VCaP (cell line): ENCODE measurements around the gene NPAS2.

Experiments
- H3K27ac ChIP-seq: fragments of 450-650 bp; 2 replicates; pipeline ENCODE4 v1.5.1; 2017
- TF ChIP-seq, protein P1 (sequence below): fragments of 450-650 bp; conservative IDR thresholded peaks from 2 replicates; pipeline ENCODE4 v1.5.1; 2017; ENCODE audit warnings: mild to moderate bottlenecking, moderate library complexity

NPAS2 gene

GRCh38 chr2:100894105-100894795 lies 74.3 kb downstream of the NPAS2 start:
- TF ChIP-seq, protein P1, sequence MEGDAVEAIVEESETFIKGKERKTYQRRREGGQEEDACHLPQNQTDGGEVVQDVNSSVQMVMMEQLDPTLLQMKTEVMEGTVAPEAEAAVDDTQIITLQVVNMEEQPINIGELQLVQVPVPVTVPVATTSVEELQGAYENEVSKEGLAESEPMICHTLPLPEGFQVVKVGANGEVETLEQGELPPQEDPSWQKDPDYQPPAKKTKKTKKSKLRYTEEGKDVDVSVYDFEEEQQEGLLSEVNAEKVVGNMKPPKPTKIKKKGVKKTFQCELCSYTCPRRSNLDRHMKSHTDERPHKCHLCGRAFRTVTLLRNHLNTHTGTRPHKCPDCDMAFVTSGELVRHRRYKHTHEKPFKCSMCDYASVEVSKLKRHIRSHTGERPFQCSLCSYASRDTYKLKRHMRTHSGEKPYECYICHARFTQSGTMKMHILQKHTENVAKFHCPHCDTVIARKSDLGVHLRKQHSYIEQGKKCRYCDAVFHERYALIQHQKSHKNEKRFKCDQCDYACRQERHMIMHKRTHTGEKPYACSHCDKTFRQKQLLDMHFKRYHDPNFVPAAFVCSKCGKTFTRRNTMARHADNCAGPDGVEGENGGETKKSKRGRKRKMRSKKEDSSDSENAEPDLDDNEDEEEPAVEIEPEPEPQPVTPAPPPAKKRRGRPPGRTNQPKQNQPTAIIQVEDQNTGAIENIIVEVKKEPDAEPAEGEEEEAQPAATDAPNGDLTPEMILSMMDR, result no peak
- no peak overlapping the region for H3K27ac ChIP-seq

GRCh38 chr2:100894796-100895156 lies 74.8 kb downstream of the NPAS2 start:
- no peak overlapping the region for H3K27ac ChIP-seq
- TF ChIP-seq, protein P1, result no peak

DNA sequence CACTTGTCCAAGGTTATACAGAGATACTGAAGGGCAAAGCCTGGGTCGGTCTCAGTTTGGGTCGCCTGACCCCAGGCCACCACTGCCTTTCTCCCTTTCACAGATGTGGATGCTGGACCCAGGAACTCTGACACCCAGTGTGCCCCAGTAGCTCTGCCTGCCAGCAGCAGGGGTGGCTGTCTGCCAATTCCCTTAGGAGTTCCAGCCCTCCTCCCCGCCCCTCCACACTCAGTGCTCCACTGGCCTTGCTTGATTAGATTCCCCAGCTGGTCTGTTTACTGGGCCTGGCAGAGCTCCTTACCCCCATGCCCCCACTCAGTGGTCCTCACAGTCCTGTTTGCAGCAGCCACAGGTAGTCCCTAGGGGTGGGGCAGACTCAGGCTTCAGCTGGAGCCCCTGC lies 75.5 kb downstream of the NPAS2 start:
- H3K27ac ChIP-seq, result no peak overlapping the region

GRCh38 chr2:100895934-100896685 lies 76.2 kb downstream of the NPAS2 start:
- H3K27ac ChIP-seq, result no peak overlapping the region
- TF ChIP-seq, protein P1, result no peak

More for the DNA sequence above, 75.5 kb downstream of the NPAS2 start:
- TF ChIP-seq, protein P1, result no peak

GRCh38 chr2:100898035-100898665 lies 78.2 kb downstream of the NPAS2 start:
- no peak overlapping the region for H3K27ac ChIP-seq
- TF ChIP-seq, protein P1, result no peak

DNA sequence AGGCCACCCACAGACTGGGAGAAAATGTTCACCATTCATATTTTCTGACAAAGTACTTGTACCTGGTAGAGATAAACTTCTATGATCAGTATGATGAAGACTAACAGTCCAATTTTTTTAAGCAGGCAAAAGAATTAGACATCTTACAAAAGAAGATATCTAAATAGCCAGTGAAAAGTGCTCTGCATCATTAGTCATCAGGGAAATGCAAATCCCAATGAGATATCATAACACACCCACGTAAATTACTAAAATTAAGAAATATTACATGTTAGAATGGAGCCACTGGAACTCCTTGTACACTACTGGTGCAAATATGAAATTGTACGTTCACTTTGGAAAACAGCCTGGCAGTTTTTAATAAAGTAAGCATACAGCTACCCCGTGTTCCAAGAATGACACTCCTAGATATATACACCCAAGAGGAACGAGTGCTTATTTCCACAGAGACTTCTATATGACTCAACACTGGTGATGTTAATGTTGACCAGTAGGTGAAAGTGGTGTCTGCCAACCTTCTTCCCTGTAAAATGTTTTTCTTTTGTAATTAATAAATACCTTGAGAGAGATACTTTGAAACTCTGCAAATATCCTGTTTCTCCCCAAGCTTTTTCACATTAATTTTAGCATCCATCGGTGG lies 80.3 kb downstream of the NPAS2 start:
- H3K27ac ChIP-seq, result no peak overlapping the region
- TF ChIP-seq, protein P1, result no peak
